Measurements from ENCODE around the gene EMC6. TPM values are rescaled to one million over a fixed set of nuclear protein-coding genes. Genes with fewer than 3 reads are reported as not detected.

Gene EMC6
- total RNA-seq, 1 experiment from 2014 or later, result 23.1 TPM

GRCh38 chr17:3656353-3656752 lies 12.3 kb upstream of the EMC6 start:
- DNase-seq (ENCODE audit: low read depth), result no peak

- DNase-seq (ENCODE audit: low read depth), result no peak
These were observed 11.6 kb upstream of the EMC6 start for GRCh38 chr17:3656755-3657587.

- DNase-seq (ENCODE audit: low read depth), result no peak
These were observed 11.1 kb upstream of the EMC6 start for GRCh38 chr17:3657588-3657869.

- DNase-seq (ENCODE audit: low read depth), result no peak
These were observed 10.5 kb upstream of the EMC6 start for GRCh38 chr17:3657874-3658783.

GRCh38 chr17:3658784-3659449 lies 9.7 kb upstream of the EMC6 start:
- DNase-seq (ENCODE audit: low read depth), result no peak

GRCh38 chr17:3659541-3660111 lies 9.0 kb upstream of the EMC6 start:
- DNase-seq (ENCODE audit: low read depth), result peak; percentile 94

- DNase-seq (ENCODE audit: low read depth), result peak; percentile 19
These were observed 8.2 kb upstream of the EMC6 start for GRCh38 chr17:3660311-3660891.

- DNase-seq (ENCODE audit: low read depth), result no peak
These were observed 5.3 kb upstream of the EMC6 start for GRCh38 chr17:3663102-3664011.

- DNase-seq (ENCODE audit: low read depth), result no peak
These were observed 2.8 kb upstream of the EMC6 start for GRCh38 chr17:3665834-3666233.

DNA sequence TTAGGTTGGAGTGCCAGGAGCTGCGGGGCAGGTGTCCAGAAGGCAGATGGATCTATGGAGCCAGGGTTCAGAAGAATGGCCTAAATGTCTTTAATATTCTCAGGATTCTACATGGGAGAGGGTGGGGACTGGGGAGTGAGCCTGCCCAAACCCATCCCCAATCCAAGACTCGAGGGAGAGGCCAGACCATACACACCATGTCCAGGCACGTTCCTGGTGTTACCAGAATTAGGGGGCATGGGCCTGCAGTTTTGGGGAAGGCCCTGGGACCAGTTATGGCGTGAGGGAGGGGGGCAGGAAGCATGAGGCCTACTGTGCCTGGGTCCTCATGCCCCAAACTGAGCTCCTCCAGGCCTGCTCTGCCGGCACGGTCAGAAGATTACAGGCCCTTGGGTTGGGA lies 2.1 kb upstream of the EMC6 start:
- DNase-seq (ENCODE audit: low read depth), result no peak

GRCh38 chr17:3667366-3668278 lies 990 bp upstream of the EMC6 start:
- peak; percentile 94 for DNase-seq (ENCODE audit: low read depth)

- no peak for DNase-seq (ENCODE audit: low read depth)
These were observed 404 bp downstream of the EMC6 start for GRCh38 chr17:3669085-3669347.

DNA sequence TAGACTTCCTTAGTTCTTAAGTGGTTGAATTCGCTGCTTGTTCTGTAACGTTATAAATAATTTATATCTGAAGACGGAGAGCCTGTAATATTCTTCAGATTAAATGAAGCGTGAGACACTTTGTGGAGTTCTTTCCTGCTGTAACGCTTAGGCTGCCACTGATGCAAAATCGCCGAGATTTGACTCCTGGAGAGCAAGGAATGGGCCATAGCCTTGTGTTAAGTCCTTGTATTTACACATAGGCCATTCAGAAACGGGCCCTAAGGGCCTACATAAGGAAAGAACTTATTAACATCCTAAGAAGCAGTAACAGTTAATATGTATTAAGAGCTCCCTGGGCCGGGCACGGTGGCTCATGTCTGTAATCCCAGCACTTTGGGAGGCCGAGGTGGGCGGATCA lies 936 bp downstream of the EMC6 start:
- no peak for DNase-seq (ENCODE audit: low read depth)

- no peak for DNase-seq (ENCODE audit: low read depth)
These were observed 4.0 kb downstream of the EMC6 start for GRCh38 chr17:3672571-3672970.

DNA sequence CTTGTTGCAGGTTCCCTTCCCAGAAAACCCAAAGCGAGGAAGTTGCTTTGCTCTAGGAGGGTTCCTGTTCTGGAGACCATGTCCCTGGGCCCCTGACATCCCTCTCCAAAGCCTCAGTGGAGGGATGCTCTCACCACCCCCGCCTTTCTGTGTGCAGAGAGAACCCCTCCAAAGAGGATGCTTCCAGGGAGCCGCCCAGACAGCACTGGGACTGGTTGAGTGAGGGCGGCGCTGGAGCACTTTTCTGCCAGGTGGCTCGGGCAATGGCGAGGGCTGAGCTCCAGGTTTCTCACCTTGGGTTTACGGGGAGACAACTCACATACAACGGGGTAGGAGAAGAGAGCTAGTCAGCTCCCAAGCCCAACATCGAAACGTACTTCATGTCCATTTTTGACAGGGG lies 7.3 kb downstream of the EMC6 start:
- no peak for DNase-seq (ENCODE audit: low read depth)

DNA sequence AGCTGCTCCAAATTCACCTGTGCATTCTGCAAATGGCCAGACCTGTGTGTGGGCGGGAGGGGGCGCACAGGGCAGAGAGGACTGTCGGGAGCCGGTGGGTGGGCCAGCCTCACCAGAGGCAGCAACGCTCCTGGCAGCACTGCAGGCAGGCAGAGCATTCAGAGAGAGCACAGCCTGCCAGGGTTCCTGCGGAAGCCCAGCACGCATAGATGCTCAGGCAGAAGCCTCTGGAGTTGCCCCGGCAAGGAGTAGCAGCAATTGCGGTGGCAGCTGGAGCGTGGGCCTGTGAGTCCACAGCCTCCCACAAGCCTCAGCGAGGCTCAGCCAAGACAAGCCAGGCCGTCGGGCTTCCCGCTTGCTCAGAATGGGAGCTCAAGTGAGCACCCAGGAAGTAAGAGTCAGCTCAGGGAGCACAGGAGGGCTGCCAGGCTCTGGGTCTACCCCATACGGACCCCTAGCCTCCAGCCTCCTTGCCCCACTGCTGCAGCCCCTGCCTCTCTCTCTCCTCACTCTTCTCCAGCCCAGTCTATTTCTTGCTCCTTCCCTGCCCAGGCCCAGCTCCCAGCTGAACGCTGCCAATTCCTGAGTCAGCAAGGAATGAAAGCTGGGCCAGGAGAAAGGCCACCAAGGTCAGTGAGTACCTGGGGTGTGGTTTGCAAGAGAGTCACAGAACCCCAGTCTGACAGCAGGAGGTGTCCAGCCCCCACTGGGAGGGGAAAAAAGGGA lies 9.6 kb downstream of the EMC6 start:
- no peak for DNase-seq (ENCODE audit: low read depth)

DNA sequence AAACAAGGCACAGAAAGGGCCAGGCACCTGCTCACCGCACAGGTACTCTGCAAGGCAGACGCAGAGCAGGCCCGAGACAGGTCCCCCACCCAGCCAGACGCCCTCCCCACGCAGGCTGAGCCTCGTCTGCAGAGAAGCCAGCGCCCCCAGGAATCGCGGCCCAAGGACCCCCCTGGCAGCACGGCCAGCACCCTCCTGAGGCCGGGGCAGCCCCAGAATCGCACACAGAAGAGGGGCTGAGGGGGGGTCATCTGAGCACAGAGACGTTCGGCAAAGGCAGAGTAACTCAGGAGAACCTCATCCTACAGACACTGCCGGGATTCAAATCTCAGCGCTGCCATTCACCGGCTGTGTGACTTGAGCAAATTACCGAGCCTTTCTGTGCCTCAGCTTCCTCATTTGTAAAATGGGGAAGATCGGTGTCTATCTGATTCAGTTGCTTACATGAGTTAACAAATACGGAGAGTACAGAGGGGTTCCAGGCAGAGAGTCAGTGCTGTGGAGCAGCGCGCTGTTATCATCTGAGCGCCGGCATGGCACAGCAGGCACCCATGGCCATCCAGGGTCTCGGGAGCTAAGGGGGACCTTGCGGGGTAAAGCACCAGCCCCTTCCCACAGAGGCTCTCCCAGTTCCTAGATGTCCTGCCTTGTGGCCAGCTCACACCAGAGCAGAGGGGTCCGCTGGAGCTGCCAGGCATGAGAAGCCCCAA lies 10.4 kb downstream of the EMC6 start:
- DNase-seq (ENCODE audit: low read depth), result no peak

DNA sequence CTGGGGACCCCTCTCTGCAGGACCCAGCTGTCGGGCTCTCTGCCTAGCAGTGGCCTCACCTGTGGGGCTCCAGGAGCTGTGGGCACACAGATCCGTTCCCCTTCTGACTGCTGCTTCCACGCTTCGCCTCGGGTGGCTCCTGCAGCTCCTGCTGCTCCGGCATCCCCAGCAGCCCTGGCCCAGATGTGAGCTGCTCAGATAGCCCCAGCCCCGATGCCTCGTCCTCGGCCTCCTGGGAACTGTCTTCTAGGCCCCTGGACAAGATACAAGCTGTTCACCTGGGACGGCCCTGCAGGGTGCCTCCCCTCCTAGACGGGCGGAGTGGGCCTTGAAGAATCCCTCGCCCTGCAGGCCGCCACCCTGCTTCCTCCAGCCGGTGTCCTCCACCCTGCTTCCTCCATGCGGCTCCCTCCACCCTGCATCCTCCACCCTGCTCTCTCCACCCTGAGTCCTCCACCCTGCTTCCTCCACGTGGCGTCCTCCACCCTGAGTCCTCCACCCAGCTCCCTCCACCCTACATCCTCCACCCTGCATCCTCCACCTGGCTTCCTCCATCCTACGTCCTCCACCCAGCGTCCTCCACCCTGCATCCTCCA lies 11.0 kb downstream of the EMC6 start:
- no peak for DNase-seq (ENCODE audit: low read depth)
